Stimulated activated CD8-positive, alpha-beta memory T cell treated with anti-CD3 and anti-CD28 coated beads, Interleukin-15, amount 100 ng/mL, for 1 hour (primary cell): ENCODE measurements around the gene STK40.

Experiments
- DNase-seq: peaks from one replicate; pipeline ENCODE4 v3.0.0-alpha.2; 2020; ENCODE audit warnings: low read depth

Gene STK40

GRCh38 chr1:36369061-36369861 is 16.5 kb downstream of the STK40 start:
- peak; percentile 80 for DNase-seq

- DNase-seq: no peak
Observed at GRCh38 chr1:36367798-36368197, 17.9 kb downstream of the STK40 start.

GRCh38 chr1:36367066-36367465 is 18.7 kb downstream of the STK40 start:
- DNase-seq: no peak

GRCh38 chr1:36366091-36366661 is 19.5 kb downstream of the STK40 start:
- DNase-seq: peak; percentile 23

- no peak for DNase-seq
Observed at GRCh38 chr1:36365381-36365780, 20.3 kb downstream of the STK40 start.

- no peak for DNase-seq
Observed at GRCh38 chr1:36359911-36360550, 25.7 kb downstream of the STK40 start.

- no peak for DNase-seq
Observed at GRCh38 chr1:36359383-36359782, 26.3 kb downstream of the STK40 start.

- no peak for DNase-seq
Observed at GRCh38 chr1:36358514-36359084, 27.1 kb downstream of the STK40 start.

- DNase-seq: no peak
Observed at GRCh38 chr1:36355811-36356210, 29.9 kb downstream of the STK40 start.

- no peak for DNase-seq
Observed at GRCh38 chr1:36354486-36354885, 31.2 kb downstream of the STK40 start.

GRCh38 chr1:36352910-36353878 is 32.5 kb downstream of the STK40 start:
- DNase-seq: no peak

- DNase-seq: no peak
Observed at GRCh38 chr1:36352125-36352909, 33.4 kb downstream of the STK40 start.

- DNase-seq: no peak
Observed at GRCh38 chr1:36351227-36351977, 34.3 kb downstream of the STK40 start.

- no peak for DNase-seq
Observed at GRCh38 chr1:36350659-36351226, 35.0 kb downstream of the STK40 start.

GRCh38 chr1:36349839-36350238 is 35.9 kb downstream of the STK40 start:
- DNase-seq: no peak

- no peak for DNase-seq
Observed at GRCh38 chr1:36349241-36349671, 36.5 kb downstream of the STK40 start.

GRCh38 chr1:36346741-36347370 is 38.9 kb downstream of the STK40 start:
- DNase-seq: no peak

GRCh38 chr1:36345353-36345752 is 40.4 kb downstream of the STK40 start:
- DNase-seq: no peak

- DNase-seq: no peak
Observed at GRCh38 chr1:36344395-36344680, 41.4 kb downstream of the STK40 start.
